Heart right ventricle (tissue), 16 donors: ENCODE results near the gene TBCB. TPM values are rescaled to one million over a fixed set of nuclear protein-coding genes. Genes with fewer than 3 reads are reported as not detected.

ENCODE experiments used
- ATAC-seq, 8 donors: fragments of 200-7000 bp; cut with Tn5 transposase; one replicate each; pipeline ENCODE4 v1.9.1; 2020; ENCODE audit warnings: mild to moderate bottlenecking in 8 of 8, moderate library complexity in 8 of 8, moderate number of reproducible peaks in 1 of 8
- DNase-seq, 2 donors: peaks; one replicate each; pipeline ENCODE4 v3.0.0-alpha.2; 2020
- H3K27ac ChIP-seq, 10 donors: fragments of 200-600 bp; sonication (generic) in 2 of 10; one replicate each; pipeline versions ENCODE4 v1.5.0 to v1.8.0; 2020 to 2022; ENCODE audit warnings: mild to moderate bottlenecking in 3 of 10
- H3K27me3 ChIP-seq, 7 donors: fragments of 200-600 bp; one replicate each; pipeline ENCODE4 v1.8.0; 2021 to 2022; ENCODE audit warnings: mild to moderate bottlenecking in 2 of 7
- H3K36me3 ChIP-seq, 9 donors: fragments of 200-600 bp; sonication (generic) in 1 of 9; one replicate each; pipeline versions ENCODE4 v1.5.0 to v1.8.0; 2020 to 2022; ENCODE audit warnings: mild to moderate bottlenecking in 2 of 9
- H3K4me1 ChIP-seq, 9 donors: fragments of 200-600 bp; sonication (generic) in 1 of 9; one replicate each; pipeline versions ENCODE4 v1.5.0 to v1.8.0; 2020 to 2022; ENCODE audit warnings: mild to moderate bottlenecking in 4 of 9
- H3K4me3 ChIP-seq, 10 donors: fragments of 200-600 bp; sonication (generic) in 2 of 10; one replicate each; pipeline versions ENCODE4 v1.5.0 to v1.8.0; 2020 to 2022; ENCODE audit warnings: mild to moderate bottlenecking in 7 of 10, moderate library complexity in 2 of 10
- H3K9me3 ChIP-seq, 11 donors: fragments of 200-600 bp in 10 of 11; sonication (generic) in 2 of 11; one replicate each; pipeline versions ENCODE4 v1.5.0 to v1.8.0; 2013 to 2022; ENCODE audit warnings: mild to moderate bottlenecking in 2 of 11, control low read depth in 1 of 11, moderate library complexity in 1 of 11
- CTCF ChIP-seq, 9 donors: fragments of 200-600 bp; sonication (generic) in 2 of 9; IDR thresholded peaks; one replicate each; pipeline versions ENCODE4 v1.5.0 to v1.8.0; 2021 to 2022; ENCODE audit warnings: antibody characterized with exemption in 9 of 9, mild to moderate bottlenecking in 5 of 9, moderate library complexity in 1 of 9
- WGBS, 2 donors: extraction: QIAGEN DNeasy Blood & Tissue Kit; methylation state at CpG; one replicate each; pipeline ENCODE4 v1.1.7; 2013; ENCODE audit warnings: inconsistent platforms in 1 of 2; 5-methylcytosine and 5-hydroxymethylcytosine counted together
- intact Hi-C, 10 donors: fragments of 100-400 bp; cut with DNase I; formaldehyde crosslinking; loops; one replicate each; pipeline versions ENCODE4 v1.11.1 to v1.14.2; 2022
- polyA plus RNA-seq, 2 donors: library from polyadenylated mRNA; stranded (reverse); fragments of 200-250 nt; gene quantifications; one replicate each; pipeline ENCODE4 v1.2.3, GENCODE V29; 2013
- total RNA-seq, 10 donors: library from RNA; stranded (reverse); fragmentation: NEBNext Ultra II Directional in 3 of 10; extraction: Animal tissue kit (Norgen Biotek cat#: 25700) in 3 of 10; gene quantifications; one replicate each; pipeline versions ENCODE4 v1.2.1 to v1.2.4, GENCODE V29; 2021 to 2023
- donor health status: Arrhythmogenic right ventricular cardiomyopathy.
- donor health status: ischemic (EF 13 %, LVEDD 7.1; RV severe dilation, severe dysfunction).
- donor health status: healthy with polysubstance abuse.
- donor health status: DM: no; HTN: yes; CAD: no.
- donor health status: DM: no; HTN: no; CAD: no.
- donor health status: ischemic (EF 25% LVEDD 6.9; RV normal size, moderate dysfunction).
- donor health status: ischemic (EF 25% LVEDD 5.7; RV mildly dilated, moderate dysfunction).
- donor health status: healthy.
- donor health status: DM: yes; HTN: yes; CAD: no.
- donor health status: Ischemic cardiomyopathy.
- donor health status: ischemic (EF 35%, LVEDD 5.7; RV mildly dilated, moderate dysfunction).
- donor health status: nonischemic (EF 11% LVEDD 7.7; RV severe dilation, severe dysfunction).
- donor health status: DM: yes; HTN: yes; CAD: no.
- donor health status: PGD.
- donor health status: ischemic (EF 29% LVEDD 5.4; RV normal size, mild dysfunction).
- donor health status: nonischemic (EF 23%, LVEDD 6.1; RV moderate dilation, normal function).

Gene TBCB
- total and polyA plus RNA-seq, 12 donors, result 73.0 to 193 (median 99.2) TPM

DNA sequence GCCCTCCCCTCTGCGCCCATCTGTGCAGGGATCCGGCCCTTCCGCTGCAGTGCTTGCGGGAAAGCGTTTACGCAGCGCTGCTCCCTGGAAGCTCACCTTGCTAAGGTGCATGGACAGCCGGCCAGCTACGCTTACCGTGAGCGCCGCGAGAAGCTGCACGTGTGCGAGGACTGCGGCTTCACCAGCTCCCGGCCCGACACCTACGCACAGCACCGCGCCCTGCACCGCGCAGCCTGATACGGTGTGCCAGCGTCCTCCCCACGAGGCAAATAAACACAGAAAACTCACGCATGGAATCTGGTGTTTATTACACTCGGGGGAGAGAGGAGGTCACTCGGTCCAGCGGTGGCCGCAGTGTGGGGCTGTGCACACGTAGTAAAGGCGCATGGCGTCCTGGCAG, 1.8 kb upstream of the TBCB start:
- Histone ChIP-seq H3K27me3 (no peaks in the 10 kb centered on the region), H3K4me3 (peak overlapping the region in 7 of 10 donors; percentile 71 to 90 (median 80)), H3K9me3 (no peaks in the 10 kb centered on the region), H3K36me3 (peaks cover 0 to 55% (median 11%) of the 10 kb centered on the region in 9 donors), H3K27ac (peak overlapping the region in 1 of 10 donors; percentile 84), H3K4me1 (peaks cover 7 to 30% (median 24%) of the 10 kb centered on the region in 9 donors)
- TF ChIP-seq CTCF (IDR thresholded peaks at IDR 0.05), result no peak
- ATAC-seq, result no peak
- intact Hi-C loops, result loop anchor here in 5 of 10 donors (5.0 to 10.0 kb wide), 5 partner anchors 49 to 119 kb away; partner anchors contain the start of genes SDHAF1 (in 1 of the 5), THAP8 (in 1 of the 5) and WDR62 (in 1 of the 5)
- WGBS, 2 donors, result 92 to 93% methylated on average over 34 of the region's 34 CpGs
- no peak for DNase-seq

GRCh38 chr19:36113894-36114720, 1.2 kb upstream of the TBCB start:
- peaks cover 7 to 30% (median 24%) of the 10 kb centered on the region in 9 donors for H3K4me1 ChIP-seq
- peaks cover 0 to 61% (median 11%) of the 10 kb centered on the region in 9 donors for H3K36me3 ChIP-seq
- H3K9me3 ChIP-seq, result no peaks in the 10 kb centered on the region
- DNase-seq (peak in 1 of 2 donors; percentile 38), ATAC-seq (peak in 2 of 8 donors; percentile 0 to 16)
- H3K27me3 ChIP-seq, result no peaks in the 10 kb centered on the region
- WGBS, 2 donors, result 8 to 11% methylated on average over 46 to 48 of the region's 48 CpGs
- no peak for TF ChIP-seq CTCF (IDR thresholded peaks at IDR 0.05)
- H3K4me3 ChIP-seq, result peak overlapping the region; percentile 71 to 90 (median 78)
- H3K27ac ChIP-seq, result peak overlapping the region; percentile 41 to 93 (median 89)
- intact Hi-C loops, result loop anchor here in 7 of 10 donors (2.0 to 10.0 kb wide), 6 partner anchors 49 to 119 kb away; partner anchors contain the start of genes THAP8 (in 3 of the 7), WDR62 (in 3 of the 7) and SDHAF1 (in 1 of the 7)

DNA sequence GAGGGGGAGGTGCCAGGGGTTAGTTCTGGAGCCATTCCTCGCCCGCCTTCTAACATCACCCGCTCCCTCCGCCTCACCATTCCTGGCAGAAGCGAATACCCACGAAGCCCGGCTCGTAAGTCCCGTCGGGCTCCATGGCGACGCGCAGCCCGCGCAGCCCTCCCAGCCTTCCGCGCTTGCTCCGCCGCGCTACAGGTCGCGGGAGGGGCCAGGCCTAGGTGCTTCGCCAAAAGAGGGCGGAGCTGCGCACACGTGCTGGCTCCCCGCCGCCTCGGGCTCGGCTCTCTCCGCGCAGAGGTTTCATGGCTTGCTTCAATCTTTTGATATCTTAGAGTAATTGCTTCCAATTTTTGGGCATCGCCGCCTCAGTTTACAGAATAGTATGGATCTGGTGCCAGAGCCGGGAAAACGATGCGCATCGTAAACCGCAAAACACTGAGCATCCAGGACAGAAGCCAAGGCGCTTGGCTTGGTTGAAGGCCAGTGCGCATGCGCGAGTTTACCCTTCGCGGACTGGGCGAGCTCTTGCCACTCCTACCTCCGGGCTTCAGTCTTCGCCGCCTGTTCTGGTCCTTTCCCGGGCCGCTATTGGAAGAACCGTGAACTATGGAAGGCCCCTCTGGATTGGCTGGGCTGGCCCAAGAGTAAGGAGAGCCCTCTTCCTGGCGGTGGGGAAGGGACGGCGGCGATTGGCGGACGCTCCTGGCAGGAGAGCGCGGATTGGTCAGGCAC, 381 bp upstream of the TBCB start, which contains the start of gene POLR2I:
TSS of gene POLR2I (minus strand) at position 155 of the 732 bp plus-strand sequence. CDS start at position 136, 19 bp downstream.
- DNase-seq, result peak; percentile 98 to 100
- intact Hi-C loops, result loop anchor here in 8 of 10 donors (1.0 to 10.0 kb wide), 8 partner anchors 50 to 120 kb away; partner anchors contain the start of genes THAP8 (in 4 of the 8), WDR62 (in 4 of the 8), SDHAF1 (in 1 of the 8) and ZNF146 (in 1 of the 8)
- no peaks in the 10 kb centered on the region for H3K9me3 ChIP-seq
- peak; percentile 93 to 98 (median 96) for ATAC-seq
- peaks cover 0 to 68% (median 11%) of the 10 kb centered on the region in 9 donors for H3K36me3 ChIP-seq
- H3K4me3 ChIP-seq, result peak within 1 kb of the TSS; percentile 71 to 90 (median 78)
- no peak for TF ChIP-seq CTCF (IDR thresholded peaks at IDR 0.05)
- peaks cover 7 to 30% (median 24%) of the 10 kb centered on the region in 9 donors for H3K4me1 ChIP-seq
- H3K27ac ChIP-seq, result peak within 1 kb of the TSS; percentile 41 to 93 (median 89)
- no peaks in the 10 kb centered on the region for H3K27me3 ChIP-seq
- WGBS, 2 donors, result 0 to 1% methylated on average over 60 of the region's 60 CpGs

GRCh38 chr19:36116344-36116637, 1.0 kb downstream of the TBCB start:
- H3K27me3 ChIP-seq, result no peaks in the 10 kb centered on the region
- H3K36me3 ChIP-seq, result peaks cover 0 to 70% (median 18%) of the 10 kb centered on the region in 9 donors
- H3K4me3 ChIP-seq, result peak overlapping the region in 9 of 10 donors; percentile 71 to 90 (median 76)
- DNase-seq (no peak), ATAC-seq (no peak)
- peaks cover 7 to 30% (median 24%) of the 10 kb centered on the region in 9 donors for H3K4me1 ChIP-seq
- H3K27ac ChIP-seq, result peak overlapping the region in 8 of 10 donors; percentile 84 to 93 (median 90)
- H3K9me3 ChIP-seq, result no peaks in the 10 kb centered on the region
- intact Hi-C loops, result loop anchor here in 3 of 10 donors (10.0 kb wide), 3 partner anchors 51 to 121 kb away; partner anchors contain the start of genes SDHAF1 (in 1 of the 3), THAP8 (in 1 of the 3) and WDR62 (in 1 of the 3)
- WGBS, 2 donors, result 95 to 100% methylated on average over 1 of the region's 1 CpG
- no peak for TF ChIP-seq CTCF (IDR thresholded peaks at IDR 0.05)
